ENCODE data around the gene ASXL3. TPM values are rescaled to one million over a fixed set of nuclear protein-coding genes. Genes with fewer than 3 reads are reported as not detected.

Gene ASXL3
- total and polyA plus RNA-seq, 2 donors (not counting 1 experiment from before 2014, with no cell fraction given): 0.02 TPM; not detected in 1

DNA sequence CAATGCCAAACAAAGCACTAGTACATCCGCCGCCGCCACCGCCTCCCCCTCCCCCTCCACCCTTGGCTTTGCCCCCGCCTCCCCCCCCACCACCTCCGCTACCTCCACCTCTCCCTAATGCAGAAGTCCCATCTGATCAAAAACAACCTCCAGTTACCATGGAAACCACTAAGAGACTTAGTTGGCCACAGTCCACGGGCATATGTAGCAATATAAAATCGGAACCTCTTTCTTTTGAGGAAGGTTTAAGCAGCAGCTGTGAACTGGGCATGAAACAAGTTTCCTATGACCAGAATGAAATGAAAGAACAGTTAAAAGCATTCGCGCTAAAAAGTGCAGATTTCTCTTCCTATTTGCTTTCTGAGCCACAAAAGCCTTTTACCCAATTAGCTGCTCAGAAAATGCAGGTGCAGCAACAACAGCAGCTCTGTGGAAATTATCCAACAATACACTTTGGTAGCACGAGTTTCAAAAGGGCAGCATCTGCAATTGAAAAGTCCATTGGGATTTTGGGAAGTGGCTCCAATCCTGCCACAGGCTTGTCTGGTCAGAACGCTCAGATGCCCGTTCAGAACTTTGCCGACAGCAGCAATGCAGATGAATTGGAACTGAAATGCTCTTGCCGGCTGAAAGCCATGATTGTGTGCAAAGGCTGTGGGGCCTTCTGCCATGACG lies 168.0 kb downstream of the ASXL3 start:
- H3K4me1 Mint-ChIP-seq: no peaks in the 10 kb centered on the region
- Histone ChIP-seq H2AFZ (ENCODE audit: insufficient read depth, low read depth, low read length, poor library complexity, severe bottlenecking) (no peak overlapping the region), H3K27ac (ENCODE audit: low read length in 2 of 2) (no peak overlapping the region), H3K9ac (ENCODE audit: low read length) (no peak overlapping the region), H3K4me2 (replicated peaks; ENCODE audit: low read depth, low read length, poor library complexity, severe bottlenecking) (no peak overlapping the region), H3K79me2 (ENCODE audit: control insufficient read depth, insufficient read depth, low read length) (no peaks in the 10 kb centered on the region), H4K20me1 (ENCODE audit: control insufficient read depth, insufficient read depth, low read length, poor library complexity, severe bottlenecking) (no peaks in the 10 kb centered on the region), H3K4me3 (ENCODE audit: control extremely low read depth in 1 of 5, extremely low read depth in 1 of 5, insufficient read depth in 1 of 5, low read depth in 2 of 5, low read length in 4 of 5) (no peak overlapping the region), H3K9me3 (ENCODE audit: control extremely low read depth in 1 of 3, control insufficient read depth in 2 of 3, insufficient read depth in 1 of 3, low read length in 2 of 3) (peaks cover 0 to 3% (median 0%) of the 10 kb centered on the region in 3 donors), H3K36me3 (replicated peaks in 1 of 2; ENCODE audit: control extremely low read depth in 1 of 2, control insufficient read depth in 1 of 2, extremely low read depth in 1 of 2, insufficient read depth in 2 of 2, low read length in 1 of 2) (no peaks in the 10 kb centered on the region), H3K27me3 (replicated peaks in 1 of 4; ENCODE audit: control extremely low read depth in 1 of 4, control insufficient read depth in 3 of 4, insufficient read depth in 4 of 4, low read length in 3 of 4) (no peaks in the 10 kb centered on the region), H3K4me1 (ENCODE audit: control insufficient read depth in 2 of 2, insufficient read depth in 2 of 2, low read length in 2 of 2) (no peaks in the 10 kb centered on the region)
- H3K4me3 Mint-ChIP-seq: no peak overlapping the region
- ChIA-PET POLR2A (no interaction called here), CTCF (no interaction called here)
- TF ChIP-seq, protein P1, sequence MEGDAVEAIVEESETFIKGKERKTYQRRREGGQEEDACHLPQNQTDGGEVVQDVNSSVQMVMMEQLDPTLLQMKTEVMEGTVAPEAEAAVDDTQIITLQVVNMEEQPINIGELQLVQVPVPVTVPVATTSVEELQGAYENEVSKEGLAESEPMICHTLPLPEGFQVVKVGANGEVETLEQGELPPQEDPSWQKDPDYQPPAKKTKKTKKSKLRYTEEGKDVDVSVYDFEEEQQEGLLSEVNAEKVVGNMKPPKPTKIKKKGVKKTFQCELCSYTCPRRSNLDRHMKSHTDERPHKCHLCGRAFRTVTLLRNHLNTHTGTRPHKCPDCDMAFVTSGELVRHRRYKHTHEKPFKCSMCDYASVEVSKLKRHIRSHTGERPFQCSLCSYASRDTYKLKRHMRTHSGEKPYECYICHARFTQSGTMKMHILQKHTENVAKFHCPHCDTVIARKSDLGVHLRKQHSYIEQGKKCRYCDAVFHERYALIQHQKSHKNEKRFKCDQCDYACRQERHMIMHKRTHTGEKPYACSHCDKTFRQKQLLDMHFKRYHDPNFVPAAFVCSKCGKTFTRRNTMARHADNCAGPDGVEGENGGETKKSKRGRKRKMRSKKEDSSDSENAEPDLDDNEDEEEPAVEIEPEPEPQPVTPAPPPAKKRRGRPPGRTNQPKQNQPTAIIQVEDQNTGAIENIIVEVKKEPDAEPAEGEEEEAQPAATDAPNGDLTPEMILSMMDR (IDR thresholded peaks at IDR 0.05): no peak
- no peak for TF ChIP-seq EZH2 (IDR thresholded peaks at IDR 0.05; ENCODE audit: borderline replicate concordance, insufficient read depth, low read depth, low read length, poor library complexity, severe bottlenecking)
- intact Hi-C loops (cut with micrococcal nuclease): no loop called here
- DNase-seq: no peak
- WGBS (ENCODE audit: insufficient coverage): 91% methylated on average over 9 of the region's 16 CpGs
- no peaks in the 10 kb centered on the region for H3K9me3 Mint-ChIP-seq (ENCODE audit: insufficient read depth)
- no peak overlapping the region for H3K27ac Mint-ChIP-seq
- H3K27me3 Mint-ChIP-seq: no peaks in the 10 kb centered on the region
- ATAC-seq (ENCODE audit: low read depth): no peak

DNA sequence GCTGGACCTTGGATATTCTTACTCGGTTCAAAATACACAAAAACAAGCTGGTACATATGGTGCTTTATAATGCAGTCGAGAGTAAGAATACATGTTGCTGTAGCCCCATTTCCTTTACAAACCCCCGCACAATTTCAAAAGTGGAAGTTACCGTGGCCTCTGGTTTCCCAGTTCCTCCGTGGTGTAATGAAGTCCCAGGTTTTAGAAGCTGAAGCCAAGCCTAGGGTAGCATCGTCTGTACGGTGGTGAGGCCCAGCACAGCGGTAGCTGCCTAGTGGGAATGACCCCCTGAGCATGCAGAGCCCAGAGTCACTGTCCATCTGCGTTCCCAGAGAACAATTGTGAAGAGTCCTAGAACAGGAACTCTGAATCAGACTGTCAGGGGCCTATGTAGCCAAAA lies 171.8 kb downstream of the ASXL3 start:
- 37% methylated on average over 5 of the region's 9 CpGs for WGBS (ENCODE audit: insufficient coverage)
- Histone ChIP-seq H2AFZ (ENCODE audit: insufficient read depth, low read depth, low read length, poor library complexity, severe bottlenecking) (no peak overlapping the region), H3K36me3 (replicated peaks in 1 of 2; ENCODE audit: control extremely low read depth in 1 of 2, control insufficient read depth in 1 of 2, extremely low read depth in 1 of 2, insufficient read depth in 2 of 2, low read length in 1 of 2) (no peaks in the 10 kb centered on the region), H3K9me3 (ENCODE audit: control extremely low read depth in 1 of 3, control insufficient read depth in 2 of 3, insufficient read depth in 1 of 3, low read length in 2 of 3) (peaks cover 0 to 3% (median 0%) of the 10 kb centered on the region in 3 donors), H3K4me3 (ENCODE audit: control extremely low read depth in 1 of 5, extremely low read depth in 1 of 5, insufficient read depth in 1 of 5, low read depth in 2 of 5, low read length in 4 of 5) (no peak overlapping the region), H4K20me1 (ENCODE audit: control insufficient read depth, insufficient read depth, low read length, poor library complexity, severe bottlenecking) (no peaks in the 10 kb centered on the region), H3K4me1 (ENCODE audit: control insufficient read depth in 2 of 2, insufficient read depth in 2 of 2, low read length in 2 of 2) (no peaks in the 10 kb centered on the region), H3K9ac (ENCODE audit: low read length) (no peak overlapping the region), H3K27me3 (replicated peaks in 1 of 4; ENCODE audit: control extremely low read depth in 1 of 4, control insufficient read depth in 3 of 4, insufficient read depth in 4 of 4, low read length in 3 of 4) (no peaks in the 10 kb centered on the region), H3K79me2 (ENCODE audit: control insufficient read depth, insufficient read depth, low read length) (no peaks in the 10 kb centered on the region), H3K4me2 (replicated peaks; ENCODE audit: low read depth, low read length, poor library complexity, severe bottlenecking) (no peak overlapping the region), H3K27ac (ENCODE audit: low read length in 2 of 2) (no peak overlapping the region)
- no peaks in the 10 kb centered on the region for H3K4me1 Mint-ChIP-seq
- H3K9me3 Mint-ChIP-seq (ENCODE audit: insufficient read depth): no peaks in the 10 kb centered on the region
- no peak for DNase-seq
- no peaks in the 10 kb centered on the region for H3K27me3 Mint-ChIP-seq
- ChIA-PET POLR2A (no interaction called here), CTCF (interaction anchor here (0.7 kb wide), 1 partner anchor 184 kb away, joined by 3 read pairs; no protein-coding TSS in a partner anchor)
- H3K27ac Mint-ChIP-seq: no peak overlapping the region
- H3K4me3 Mint-ChIP-seq: no peak overlapping the region
- TF ChIP-seq, protein P1 (IDR thresholded peaks at IDR 0.05): no peak
- TF ChIP-seq EZH2 (IDR thresholded peaks at IDR 0.05; ENCODE audit: borderline replicate concordance, insufficient read depth, low read depth, low read length, poor library complexity, severe bottlenecking): no peak
- intact Hi-C loops (cut with micrococcal nuclease): no loop called here
- no peak for ATAC-seq (ENCODE audit: low read depth)
